Endothelial cell of umbilical vein (primary cell): ENCODE results near the gene SH3RF3.

ENCODE experiments used
- EZH2 ChIP-seq: IDR thresholded peaks from 2 replicates; pipeline ENCODE4 v1.6.1; 2012; ENCODE audit warnings: borderline replicate concordance, low read depth, mild to moderate bottlenecking, moderate library complexity, low read length, inconsistent platforms; ENCODE audit not compliant: severe bottlenecking
- FOS ChIP-seq: IDR thresholded peaks from 2 replicates; pipeline ENCODE4 v1.6.1; 2011; ENCODE audit warnings: mild to moderate bottlenecking, low read length, moderate library complexity, borderline replicate concordance; ENCODE audit not compliant: insufficient read depth
- GATA2 ChIP-seq: IDR thresholded peaks from 2 replicates; pipeline ENCODE4 v1.7.0; 2011; ENCODE audit warnings: low read depth, mild to moderate bottlenecking, moderate library complexity, mixed read lengths, low read length; ENCODE audit not compliant: insufficient read length, insufficient read depth
- MYC ChIP-seq: IDR thresholded peaks from one replicate; pipeline ENCODE4 v1.6.1; 2011; ENCODE audit warnings: mild to moderate bottlenecking, low read depth, low read length
- POLR2A ChIP-seq: IDR thresholded peaks from 2 replicates; pipeline ENCODE4 v1.6.1; 2012; ENCODE audit warnings: low read depth, mild to moderate bottlenecking, control low read depth, low read length
- POLR2AphosphoS5 ChIP-seq: IDR thresholded peaks from 2 replicates; pipeline ENCODE4 v1.6.1; 2012; ENCODE audit warnings: low read depth, mild to moderate bottlenecking, control low read depth, low read length, moderate library complexity; ENCODE audit not compliant: insufficient read depth
- TF ChIP-seq, protein P1 (sequence below), 2 donors: IDR thresholded peaks; 1 replicate in 1 of 2; 2 replicates in 1 of 2; pipeline ENCODE4 v1.5.1; 2011; ENCODE audit warnings: low read length in 2 of 2, mild to moderate bottlenecking in 2 of 2, moderate library complexity in 2 of 2, control low read depth in 1 of 2, inconsistent platforms in 1 of 2, low read depth in 1 of 2; ENCODE audit not compliant: insufficient read depth in 1 of 2; ENCODE audit errors: extremely low read depth in 1 of 2
- TF ChIP-seq, protein P2 (sequence below): IDR thresholded peaks from 2 replicates; pipeline ENCODE4 v1.6.1; 2011; ENCODE audit not compliant: insufficient read depth, insufficient read length

DNA sequence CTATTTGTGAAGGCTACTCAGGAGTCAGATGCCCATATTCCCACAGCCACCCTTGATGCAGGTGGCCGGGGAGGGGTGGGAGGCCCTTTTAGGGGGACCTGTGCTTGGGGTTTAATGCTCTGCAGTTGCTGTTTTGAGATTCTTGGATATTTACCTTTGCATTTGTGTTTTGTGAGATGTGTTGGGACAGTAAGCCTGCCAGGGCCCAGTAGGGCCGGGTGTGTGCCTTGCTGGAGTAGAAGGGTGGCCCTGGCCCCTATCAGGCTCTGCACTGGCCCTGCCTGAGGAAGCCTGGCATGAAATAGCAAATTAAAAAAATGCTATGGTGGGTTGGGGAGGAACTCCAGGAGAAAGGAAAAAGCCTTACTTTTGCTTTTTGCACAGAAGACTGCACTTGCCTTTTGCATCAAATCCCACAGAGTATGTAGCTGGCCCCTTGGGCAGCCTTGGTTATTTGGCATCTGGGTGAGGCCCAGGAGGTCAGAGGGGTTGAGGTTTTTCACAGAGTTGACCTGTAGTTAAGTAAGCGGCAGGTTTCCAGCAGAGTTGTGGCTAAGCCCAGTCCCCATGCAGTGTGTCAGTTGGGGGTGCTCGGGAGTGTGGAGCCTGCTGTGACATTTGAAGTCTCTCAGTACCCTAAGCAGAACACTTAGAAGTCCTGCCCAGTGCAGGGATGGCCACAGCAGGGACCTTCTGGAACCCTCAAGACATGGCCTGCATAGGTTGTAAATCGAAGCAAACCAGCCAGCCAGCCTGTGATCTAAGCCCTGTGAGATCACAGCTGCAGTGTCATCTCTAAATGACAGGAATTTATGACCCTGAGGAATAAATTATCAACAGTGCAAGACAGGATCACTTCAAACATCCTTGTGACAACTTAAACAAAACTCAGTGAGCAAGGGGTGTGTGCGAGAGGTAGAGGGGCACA, 68.8 kb downstream of the SH3RF3 start:
- TF ChIP-seq POLR2A (no peak), EZH2 (no peak), POLR2AphosphoS5 (no peak), FOS (no peak), MYC (no peak), GATA2 (no peak)
- TF ChIP-seq, protein P1, sequence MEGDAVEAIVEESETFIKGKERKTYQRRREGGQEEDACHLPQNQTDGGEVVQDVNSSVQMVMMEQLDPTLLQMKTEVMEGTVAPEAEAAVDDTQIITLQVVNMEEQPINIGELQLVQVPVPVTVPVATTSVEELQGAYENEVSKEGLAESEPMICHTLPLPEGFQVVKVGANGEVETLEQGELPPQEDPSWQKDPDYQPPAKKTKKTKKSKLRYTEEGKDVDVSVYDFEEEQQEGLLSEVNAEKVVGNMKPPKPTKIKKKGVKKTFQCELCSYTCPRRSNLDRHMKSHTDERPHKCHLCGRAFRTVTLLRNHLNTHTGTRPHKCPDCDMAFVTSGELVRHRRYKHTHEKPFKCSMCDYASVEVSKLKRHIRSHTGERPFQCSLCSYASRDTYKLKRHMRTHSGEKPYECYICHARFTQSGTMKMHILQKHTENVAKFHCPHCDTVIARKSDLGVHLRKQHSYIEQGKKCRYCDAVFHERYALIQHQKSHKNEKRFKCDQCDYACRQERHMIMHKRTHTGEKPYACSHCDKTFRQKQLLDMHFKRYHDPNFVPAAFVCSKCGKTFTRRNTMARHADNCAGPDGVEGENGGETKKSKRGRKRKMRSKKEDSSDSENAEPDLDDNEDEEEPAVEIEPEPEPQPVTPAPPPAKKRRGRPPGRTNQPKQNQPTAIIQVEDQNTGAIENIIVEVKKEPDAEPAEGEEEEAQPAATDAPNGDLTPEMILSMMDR (IDR thresholded peaks at IDR 0.05; ENCODE audit: extremely low read depth in 1 of 2, insufficient read depth in 1 of 2, low read depth in 1 of 2, low read length in 2 of 2): no peak
- TF ChIP-seq, protein P2, sequence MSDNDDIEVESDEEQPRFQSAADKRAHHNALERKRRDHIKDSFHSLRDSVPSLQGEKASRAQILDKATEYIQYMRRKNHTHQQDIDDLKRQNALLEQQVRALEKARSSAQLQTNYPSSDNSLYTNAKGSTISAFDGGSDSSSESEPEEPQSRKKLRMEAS: no peak
